GM10248 (cell line): ENCODE results near the gene HOXA3.

Source experiments
- CTCF ChIA-PET: fragments of 300-600 bp; sonication (Branson Sonifier 250); formaldehyde crosslinking; extraction: SDS; loops from one replicate; lab custom pipeline; 2021; ENCODE audit warnings: antibody characterized with exemption; lab: Yijun Ruan, JAX
- POLR2A ChIA-PET: fragments of 350-650 bp; sonication (Branson Sonifier 250); formaldehyde crosslinking; extraction: SDS; loops from one replicate; lab custom pipeline; 2020; ENCODE audit warnings: antibody characterized with exemption; lab: Yijun Ruan, JAX
- DNase-seq: peaks from one replicate; pipeline ENCODE4 v3.0.0; 2012; ENCODE audit errors: extremely low spot score
- CTCF ChIP-seq: IDR thresholded peaks from 2 replicates; pipeline ENCODE4 v1.5.1; 2012; ENCODE audit warnings: mild to moderate bottlenecking, low read depth; ENCODE audit errors: extremely low read depth, missing control alignments, control extremely low read depth

HOXA3 gene

DNA sequence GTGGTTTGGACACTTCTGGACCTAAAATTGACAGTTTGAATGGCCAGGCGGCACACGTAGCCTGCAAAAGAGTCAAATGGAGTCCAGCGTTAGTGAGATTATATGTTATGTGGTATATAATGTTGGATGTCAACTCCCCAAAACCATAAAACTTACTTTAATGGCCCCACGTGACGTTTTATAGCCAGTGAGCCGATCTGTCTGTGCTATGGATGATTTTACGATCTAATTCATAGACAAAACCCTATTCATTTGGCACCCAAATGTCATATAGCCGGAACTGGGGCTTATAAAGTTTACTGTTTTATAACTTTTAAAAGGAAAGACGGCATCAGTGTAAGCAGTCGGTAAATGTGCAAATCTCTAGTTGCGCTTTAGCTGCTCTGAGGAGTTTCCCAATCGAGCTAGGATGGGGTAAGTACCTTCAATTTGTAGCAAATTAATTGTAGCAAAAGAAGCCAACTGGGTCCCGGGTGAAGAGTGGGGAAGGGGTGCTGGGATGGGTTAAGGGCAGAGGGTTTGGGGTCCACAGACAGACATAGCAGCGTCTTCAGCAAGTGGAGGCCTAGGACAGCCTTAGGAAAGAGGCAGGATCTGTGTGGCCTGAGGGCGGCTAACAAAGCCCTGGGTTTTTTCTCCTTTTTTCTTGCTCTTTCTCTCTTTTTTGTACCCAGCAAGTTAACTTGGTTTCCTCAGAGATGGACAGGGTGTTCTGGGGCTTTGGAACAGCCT lies 12.1 kb downstream of the HOXA3 start:
- no peak for DNase-seq
- POLR2A ChIA-PET: no interaction called here
- CTCF ChIA-PET: no interaction called here

DNA sequence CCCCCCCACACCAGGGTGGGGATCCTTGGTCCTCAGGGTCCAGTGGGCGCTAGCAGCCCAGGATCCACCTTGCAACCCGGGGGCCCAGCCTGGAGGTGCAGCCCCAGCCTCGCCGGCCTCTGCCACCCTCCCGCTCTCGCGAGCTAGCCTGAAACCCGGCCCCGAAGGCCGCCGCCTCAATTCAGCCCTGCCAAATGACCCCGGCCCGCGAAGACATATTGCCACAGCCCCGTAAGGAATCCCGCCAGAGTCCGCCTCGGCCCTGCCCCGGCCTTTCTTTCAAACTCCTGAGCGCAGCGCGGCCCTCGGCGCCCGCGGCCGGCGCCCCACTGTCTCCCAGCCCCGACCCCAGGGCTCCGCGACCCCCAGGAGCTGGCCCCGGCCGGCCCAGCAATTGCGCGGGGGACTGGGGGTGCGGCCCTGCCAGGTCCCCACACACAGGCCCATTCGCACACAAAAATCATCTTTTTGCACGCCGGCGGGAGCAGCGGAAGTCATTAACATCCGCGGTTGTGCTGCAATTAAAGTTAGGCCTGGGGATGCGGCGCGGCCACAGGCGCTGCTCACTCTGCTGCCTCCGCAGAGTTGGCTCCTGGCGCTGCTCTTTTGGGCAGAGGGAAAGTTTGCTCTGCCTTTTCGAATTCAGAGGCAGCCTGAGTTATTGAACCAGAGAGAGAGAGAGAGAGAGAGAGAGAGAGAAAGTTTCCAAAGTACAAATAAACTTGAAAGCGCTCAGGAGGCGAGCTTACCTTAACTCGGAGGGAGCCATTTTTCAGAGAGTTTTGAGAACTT lies 12.9 kb downstream of the HOXA3 start:
- ChIA-PET CTCF (no interaction called here), POLR2A (no interaction called here)
- no peak for TF ChIP-seq CTCF
- DNase-seq: no peak

More for the DNA sequence above, 12.1 kb downstream of the HOXA3 start:
- TF ChIP-seq CTCF: no peak

DNA sequence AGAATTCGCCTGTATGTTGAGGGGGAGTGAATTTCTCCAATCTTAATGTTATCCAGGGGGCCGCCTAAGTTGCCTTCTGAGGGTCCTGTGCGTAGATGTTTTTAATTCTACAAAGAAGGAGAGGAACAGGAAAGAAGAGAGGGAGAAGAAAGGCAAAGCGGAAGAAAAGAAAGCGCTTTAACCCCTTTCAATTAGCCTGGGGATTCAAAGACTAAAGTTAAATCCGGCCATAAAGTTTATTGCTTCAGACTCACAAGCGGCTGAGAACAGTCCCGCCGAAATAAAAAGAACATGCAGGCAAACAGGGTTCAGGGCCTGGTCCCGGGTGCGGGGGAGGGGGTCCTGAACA lies 13.4 kb downstream of the HOXA3 start:
- DNase-seq: no peak
- TF ChIP-seq CTCF: no peak

GRCh38 chr7:27138472-27138871 lies 13.9 kb downstream of the HOXA3 start:
- POLR2A ChIA-PET: no interaction called here
- no peak for DNase-seq
- TF ChIP-seq CTCF: no peak
- CTCF ChIA-PET: no interaction called here

More for the DNA sequence above, 13.4 kb downstream of the HOXA3 start:
- ChIA-PET CTCF (no interaction called here), POLR2A (no interaction called here)

- ChIA-PET POLR2A (no interaction called here), CTCF (no interaction called here)
- no peak for TF ChIP-seq CTCF
- DNase-seq: no peak
Measured at GRCh38 chr7:27137640-27138315, 14.6 kb downstream of the HOXA3 start.

- no peak for TF ChIP-seq CTCF
- CTCF ChIA-PET: interaction anchor here (1.0 kb wide), 1 partner anchor 9 kb away, joined by 5 read pairs; the partner anchor contains the start of gene HOXA5
- POLR2A ChIA-PET: no interaction called here
- no peak for DNase-seq
Measured at GRCh38 chr7:27134392-27134791, 18.0 kb downstream of the HOXA3 start.
